SK-N-SH treated with all-trans-retinoic acid at 6 μM for 48 hours (cell line): ENCODE data around the gene PLEKHB1.

Experiments
- ARNTL ChIP-seq: fragments of 450-650 bp; formaldehyde crosslinking; IDR thresholded peaks from 2 replicates; pipeline ENCODE4 v1.5.0; 2020; ENCODE audit warnings: low read depth, mild to moderate bottlenecking, moderate library complexity, borderline replicate concordance
- GLIS3 ChIP-seq: fragments of 250-450 bp; sonication (Bioruptor Pico); IDR thresholded peaks from 2 replicates; pipeline ENCODE4 v1.5.0; 2020; ENCODE audit warnings: mild to moderate bottlenecking, moderate library complexity
- ISL1 ChIP-seq: fragments of 250-450 bp; sonication (Bioruptor Pico); IDR thresholded peaks from 2 replicates; pipeline ENCODE4 v2.1.2; 2022; ENCODE audit warnings: mild to moderate bottlenecking, moderate library complexity
- OSR1 ChIP-seq: fragments of 250-450 bp; sonication (Bioruptor Pico); IDR thresholded peaks from 2 replicates; pipeline ENCODE4 v1.8.0; 2022; ENCODE audit warnings: moderate library complexity, mild to moderate bottlenecking, inconsistent platforms
- PPARA ChIP-seq: fragments of 250-450 bp; sonication (Bioruptor Pico); IDR thresholded peaks from 2 replicates; pipeline ENCODE4 v1.5.0; 2020; ENCODE audit warnings: mild to moderate bottlenecking, borderline replicate concordance
- TCF4 ChIP-seq: fragments of 250-450 bp; sonication (Bioruptor Pico); IDR thresholded peaks from 2 replicates; pipeline ENCODE4 v1.8.0; 2021; ENCODE audit warnings: mild to moderate bottlenecking, moderate library complexity, borderline replicate concordance
- TOX ChIP-seq: fragments of 250-450 bp; sonication (Bioruptor Pico); IDR thresholded peaks from 2 replicates; pipeline ENCODE4 v1.8.0; 2021; ENCODE audit warnings: mild to moderate bottlenecking, moderate library complexity, borderline replicate concordance
- ZC3H10 ChIP-seq: fragments of 250-450 bp; sonication (Bioruptor Pico); IDR thresholded peaks from 2 replicates; pipeline ENCODE4 v1.5.1; 2021; ENCODE audit warnings: mild to moderate bottlenecking, moderate library complexity
- ZFP3 ChIP-seq: fragments of 250-450 bp; sonication (Bioruptor Pico); IDR thresholded peaks from 2 replicates; pipeline ENCODE4 v1.5.0; 2020; ENCODE audit warnings: mild to moderate bottlenecking, moderate library complexity
- ZFP30 ChIP-seq: fragments of 450-650 bp; formaldehyde crosslinking; IDR thresholded peaks from 2 replicates; pipeline ENCODE4 v1.5.0; 2022; ENCODE audit warnings: mild to moderate bottlenecking, moderate library complexity
- TF ChIP-seq, protein P1 (sequence below): fragments of 250-450 bp; sonication (Bioruptor Pico); IDR thresholded peaks from 2 replicates; pipeline ENCODE4 v1.5.1; 2020; ENCODE audit warnings: low read depth, mild to moderate bottlenecking, moderate library complexity
- TF ChIP-seq, protein P2 (sequence below): fragments of 250-450 bp; sonication (Bioruptor Pico); IDR thresholded peaks from 2 replicates; pipeline ENCODE4 v1.8.0; 2020; ENCODE audit warnings: mild to moderate bottlenecking, moderate library complexity, borderline replicate concordance
- TF ChIP-seq, protein P3 (sequence below): fragments of 250-450 bp; sonication (Bioruptor Pico); IDR thresholded peaks from 2 replicates; pipeline ENCODE4 v1.5.1; 2021; ENCODE audit warnings: mild to moderate bottlenecking, moderate library complexity

DNA sequence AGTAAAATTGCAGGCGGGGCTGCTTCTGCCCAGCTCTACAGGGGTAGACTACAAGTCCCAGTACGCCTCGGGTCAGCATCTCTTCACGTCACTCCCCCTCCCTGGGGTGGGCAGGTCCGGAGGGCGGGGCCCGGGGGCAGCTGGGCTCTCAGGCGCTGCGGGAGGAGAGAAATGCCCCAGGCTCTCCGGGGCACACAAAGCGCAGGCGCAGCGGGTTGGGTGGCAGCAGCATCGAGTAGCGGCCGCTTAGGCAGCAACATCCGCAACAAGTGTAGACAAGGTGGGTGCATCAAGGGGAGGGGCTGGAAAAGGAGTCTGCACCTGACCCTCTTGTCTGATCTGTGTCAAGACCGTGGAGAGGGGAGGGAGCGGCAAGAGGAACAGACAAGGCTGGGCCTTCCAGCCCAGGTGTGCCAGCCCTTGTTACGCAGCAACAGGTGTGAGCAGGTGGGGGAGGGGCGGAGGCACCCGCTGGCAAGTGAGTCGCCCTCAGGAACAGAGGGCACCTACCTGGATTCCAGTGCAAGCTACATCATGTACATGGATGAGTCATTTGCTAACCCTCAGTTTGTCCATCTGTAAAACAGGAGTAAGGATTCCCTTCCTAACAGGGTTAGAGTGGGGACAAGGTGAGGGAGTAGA lies 1.2 kb downstream of the PLEKHB1 start:
- TF ChIP-seq, protein P1, sequence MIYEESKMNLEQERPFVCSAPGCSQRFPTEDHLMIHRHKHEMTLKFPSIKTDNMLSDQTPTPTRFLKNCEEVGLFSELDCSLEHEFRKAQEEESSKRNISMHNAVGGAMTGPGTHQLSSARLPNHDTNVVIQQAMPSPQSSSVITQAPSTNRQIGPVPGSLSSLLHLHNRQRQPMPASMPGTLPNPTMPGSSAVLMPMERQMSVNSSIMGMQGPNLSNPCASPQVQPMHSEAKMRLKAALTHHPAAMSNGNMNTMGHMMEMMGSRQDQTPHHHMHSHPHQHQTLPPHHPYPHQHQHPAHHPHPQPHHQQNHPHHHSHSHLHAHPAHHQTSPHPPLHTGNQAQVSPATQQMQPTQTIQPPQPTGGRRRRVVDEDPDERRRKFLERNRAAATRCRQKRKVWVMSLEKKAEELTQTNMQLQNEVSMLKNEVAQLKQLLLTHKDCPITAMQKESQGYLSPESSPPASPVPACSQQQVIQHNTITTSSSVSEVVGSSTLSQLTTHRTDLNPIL (CRISPR knock-in tag): no peak
- no peak for TF ChIP-seq GLIS3 (CRISPR knock-in tag)
- TF ChIP-seq, protein P2, sequence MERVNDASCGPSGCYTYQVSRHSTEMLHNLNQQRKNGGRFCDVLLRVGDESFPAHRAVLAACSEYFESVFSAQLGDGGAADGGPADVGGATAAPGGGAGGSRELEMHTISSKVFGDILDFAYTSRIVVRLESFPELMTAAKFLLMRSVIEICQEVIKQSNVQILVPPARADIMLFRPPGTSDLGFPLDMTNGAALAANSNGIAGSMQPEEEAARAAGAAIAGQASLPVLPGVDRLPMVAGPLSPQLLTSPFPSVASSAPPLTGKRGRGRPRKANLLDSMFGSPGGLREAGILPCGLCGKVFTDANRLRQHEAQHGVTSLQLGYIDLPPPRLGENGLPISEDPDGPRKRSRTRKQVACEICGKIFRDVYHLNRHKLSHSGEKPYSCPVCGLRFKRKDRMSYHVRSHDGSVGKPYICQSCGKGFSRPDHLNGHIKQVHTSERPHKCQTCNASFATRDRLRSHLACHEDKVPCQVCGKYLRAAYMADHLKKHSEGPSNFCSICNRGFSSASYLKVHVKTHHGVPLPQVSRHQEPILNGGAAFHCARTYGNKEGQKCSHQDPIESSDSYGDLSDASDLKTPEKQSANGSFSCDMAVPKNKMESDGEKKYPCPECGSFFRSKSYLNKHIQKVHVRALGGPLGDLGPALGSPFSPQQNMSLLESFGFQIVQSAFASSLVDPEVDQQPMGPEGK (CRISPR knock-in tag): no peak
- TF ChIP-seq ZFP3: no peak
- TF ChIP-seq OSR1 (CRISPR knock-in tag): no peak
- no peak for TF ChIP-seq PPARA (CRISPR knock-in tag)
- no peak for TF ChIP-seq ARNTL (CRISPR knock-in tag)
- no peak for TF ChIP-seq TCF4 (CRISPR knock-in tag)
- no peak for TF ChIP-seq ISL1 (CRISPR knock-in tag)
- TF ChIP-seq, protein P3, sequence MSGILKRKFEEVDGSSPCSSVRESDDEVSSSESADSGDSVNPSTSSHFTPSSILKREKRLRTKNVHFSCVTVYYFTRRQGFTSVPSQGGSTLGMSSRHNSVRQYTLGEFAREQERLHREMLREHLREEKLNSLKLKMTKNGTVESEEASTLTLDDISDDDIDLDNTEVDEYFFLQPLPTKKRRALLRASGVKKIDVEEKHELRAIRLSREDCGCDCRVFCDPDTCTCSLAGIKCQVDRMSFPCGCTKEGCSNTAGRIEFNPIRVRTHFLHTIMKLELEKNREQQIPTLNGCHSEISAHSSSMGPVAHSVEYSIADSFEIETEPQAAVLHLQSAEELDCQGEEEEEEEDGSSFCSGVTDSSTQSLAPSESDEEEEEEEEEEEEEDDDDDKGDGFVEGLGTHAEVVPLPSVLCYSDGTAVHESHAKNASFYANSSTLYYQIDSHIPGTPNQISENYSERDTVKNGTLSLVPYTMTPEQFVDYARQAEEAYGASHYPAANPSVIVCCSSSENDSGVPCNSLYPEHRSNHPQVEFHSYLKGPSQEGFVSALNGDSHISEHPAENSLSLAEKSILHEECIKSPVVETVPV (CRISPR knock-in tag): no peak
- TF ChIP-seq ZC3H10 (CRISPR knock-in tag): no peak
- no peak for TF ChIP-seq ZFP30 (CRISPR knock-in tag)
- TF ChIP-seq TOX (CRISPR knock-in tag): no peak
